K562 (cell line): Measurements from ENCODE around the gene SPRYD3. TPM values are rescaled to one million over a fixed set of nuclear protein-coding genes. Genes with fewer than 3 reads are reported as not detected.
A peak's percentile ranks its signal among the peaks of the same experiment; 100 is the strongest.

Experiments
- CBX3 ChIP-seq, 2 experiments: IDR thresholded peaks; 1 replicate in 1 of 2; 2 replicates in 1 of 2; pipeline ENCODE4 v1.6.1; 2012; ENCODE audit warnings: inconsistent platforms in 2 of 2, low read length in 2 of 2, borderline replicate concordance in 1 of 2, control low read depth in 1 of 2
- CHD2 ChIP-seq: IDR thresholded peaks from 2 replicates; pipeline ENCODE4 v1.6.1; 2011; ENCODE audit warnings: low read depth, low read length
- E2F3 ChIP-seq: fragments of 250-450 bp; sonication (Bioruptor Pico); IDR thresholded peaks from 2 replicates; pipeline ENCODE4 v1.4.0; 2020; ENCODE audit warnings: mild to moderate bottlenecking
- L3MBTL2 ChIP-seq: fragments of 450-650 bp; IDR thresholded peaks from 2 replicates; pipeline ENCODE4 v1.6.1; 2016; ENCODE audit warnings: mild to moderate bottlenecking, moderate library complexity
- NR2C2 ChIP-seq, 2 experiments: fragments of 200-800 bp in 1 of 2; sonication (Bioruptor generic) in 1 of 2; sonication (generic) in 1 of 2; formaldehyde crosslinking in 1 of 2; IDR thresholded peaks; 2 replicates each; pipeline versions ENCODE4 v1.6.1 to v1.8.0; 2016 to 2022; ENCODE audit warnings: mild to moderate bottlenecking in 1 of 2, missing compliant biosample characterization in 1 of 2, missing genetic modification characterization in 1 of 2, missing genetic modification reagents in 1 of 2
- NRF1 ChIP-seq, 2 experiments: fragments of 450-650 bp; IDR thresholded peaks in 1 of 2; conservative IDR thresholded peaks in 1 of 2; 2 replicates each; pipeline ENCODE4 v1.6.1; 2014; ENCODE audit warnings: mild to moderate bottlenecking in 2 of 2
- RBBP5 ChIP-seq: fragments of 200-600 bp; sonication (generic); IDR thresholded peaks from 2 replicates; pipeline ENCODE4 v1.6.1; 2012; ENCODE audit warnings: borderline replicate concordance, mild to moderate bottlenecking, low read length, control low read depth, inconsistent platforms; ENCODE audit not compliant: insufficient read depth, poor library complexity, severe bottlenecking
- RBFOX2 ChIP-seq: fragments of 200-400 bp; formaldehyde crosslinking; IDR thresholded peaks from 2 replicates; pipeline ENCODE4 v1.6.1; 2017; ENCODE audit warnings: low read depth, mild to moderate bottlenecking, low read length, moderate library complexity
- SNIP1 ChIP-seq: fragments of 450-650 bp; IDR thresholded peaks from 2 replicates; pipeline ENCODE4 v1.7.1; 2017; ENCODE audit warnings: low read depth, mild to moderate bottlenecking
- TAF15 ChIP-seq: fragments of 200-400 bp; formaldehyde crosslinking; IDR thresholded peaks from 2 replicates; pipeline ENCODE4 v1.6.1; 2017; ENCODE audit warnings: mild to moderate bottlenecking, low read depth, low read length, moderate library complexity
- USF1 ChIP-seq: sonication (generic); formaldehyde crosslinking; IDR thresholded peaks from 2 replicates; pipeline ENCODE4 v1.9.0; 2022; ENCODE audit warnings: mild to moderate bottlenecking, missing genetic modification reagents
- ZFP36 ChIP-seq: fragments of 150-350 bp; IDR thresholded peaks from 2 replicates; pipeline ENCODE4 v1.6.1; 2018; ENCODE audit warnings: low read length, low read depth; ENCODE audit not compliant: partially characterized antibody
- ZNF197 ChIP-seq: fragments of 200-800 bp; sonication (Bioruptor generic); IDR thresholded peaks from 2 replicates; pipeline ENCODE4 v1.6.1; 2016; ENCODE audit warnings: low read depth, missing genetic modification characterization, missing compliant biosample characterization
- polyA plus RNA-seq, 8 experiments: library from polyadenylated mRNA; depleted of rRNA in 4 of 8; stranded (reverse) in 5 of 8; unstranded in 3 of 8; fragments of >200 nt; fragmentation: Nextera tagmentation in 2 of 8; fragmentation: Illumina TruSeq in 1 of 8; extraction: Ambion mirVana in 2 of 8; extraction: Trizol in 1 of 8; gene quantifications; 2 replicates each; pipeline versions ENCODE4 v1.2.1 to v1.2.3, GENCODE V29; 2011 to 2014; ENCODE audit warnings: inconsistent platforms in 1 of 8, missing spikeins in 1 of 8
- total RNA-seq, 7 experiments: library from RNA; depleted of rRNA in 6 of 7; stranded (reverse); fragments of >200 nt in 6 of 7; fragmentation: Illumina TruSeq in 2 of 7; extraction: Trizol in 2 of 7; gene quantifications; 2 replicates each; pipeline versions ENCODE4 v1.2.1 to v1.2.3, GENCODE V29; 2011 to 2021; ENCODE audit warnings: low replicate concordance in 1 of 7
- TF ChIP-seq, protein P1 (sequence below): fragments of 250-450 bp; sonication (Bioruptor Pico); IDR thresholded peaks from 2 replicates; pipeline ENCODE4 v1.4.0; 2020
- TF ChIP-seq, protein P2 (sequence below): sonication (generic); formaldehyde crosslinking; IDR thresholded peaks from 2 replicates; pipeline ENCODE4 v1.8.0; 2022; ENCODE audit warnings: mild to moderate bottlenecking, missing genetic modification reagents

The SPRYD3 gene
- total and polyA plus RNA-seq, 9 of the 15 experiments (the other 6 are each of a cell fraction or from before 2014, with no cell fraction given), result 1.5 to 13.6 (median 7.6) TPM

DNA sequence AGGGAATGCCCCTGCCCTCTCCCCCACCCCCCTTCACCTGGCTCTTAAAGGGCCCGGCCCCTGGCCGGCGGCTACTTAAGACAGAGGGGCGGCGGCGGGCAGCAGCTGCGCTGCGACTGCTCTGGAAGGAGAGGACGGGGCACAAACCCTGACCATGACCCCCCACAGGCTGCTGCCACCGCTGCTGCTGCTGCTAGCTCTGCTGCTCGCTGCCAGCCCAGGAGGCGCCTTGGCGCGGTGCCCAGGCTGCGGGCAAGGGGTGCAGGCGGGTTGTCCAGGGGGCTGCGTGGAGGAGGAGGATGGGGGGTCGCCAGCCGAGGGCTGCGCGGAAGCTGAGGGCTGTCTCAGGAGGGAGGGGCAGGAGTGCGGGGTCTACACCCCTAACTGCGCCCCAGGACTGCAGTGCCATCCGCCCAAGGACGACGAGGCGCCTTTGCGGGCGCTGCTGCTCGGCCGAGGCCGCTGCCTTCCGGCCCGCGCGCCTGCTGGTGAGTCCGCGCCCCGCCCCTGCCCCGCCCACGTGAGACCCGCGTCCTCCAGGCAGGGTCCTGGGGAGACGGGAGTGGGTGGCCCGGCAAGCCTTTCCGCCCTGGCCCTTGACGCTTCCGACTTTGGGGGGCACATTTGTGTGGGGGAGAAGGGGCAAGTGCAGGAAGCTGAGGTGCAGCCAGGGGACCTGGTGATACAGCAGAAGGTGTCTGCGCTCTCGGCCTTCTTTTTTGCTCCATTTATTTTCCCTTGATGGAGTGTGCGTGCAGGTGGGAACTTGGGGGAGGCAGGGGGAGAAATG, 18.6 kb upstream of the SPRYD3 start, which contains the start of gene IGFBP6 (continued):
- TF ChIP-seq, protein P1, sequence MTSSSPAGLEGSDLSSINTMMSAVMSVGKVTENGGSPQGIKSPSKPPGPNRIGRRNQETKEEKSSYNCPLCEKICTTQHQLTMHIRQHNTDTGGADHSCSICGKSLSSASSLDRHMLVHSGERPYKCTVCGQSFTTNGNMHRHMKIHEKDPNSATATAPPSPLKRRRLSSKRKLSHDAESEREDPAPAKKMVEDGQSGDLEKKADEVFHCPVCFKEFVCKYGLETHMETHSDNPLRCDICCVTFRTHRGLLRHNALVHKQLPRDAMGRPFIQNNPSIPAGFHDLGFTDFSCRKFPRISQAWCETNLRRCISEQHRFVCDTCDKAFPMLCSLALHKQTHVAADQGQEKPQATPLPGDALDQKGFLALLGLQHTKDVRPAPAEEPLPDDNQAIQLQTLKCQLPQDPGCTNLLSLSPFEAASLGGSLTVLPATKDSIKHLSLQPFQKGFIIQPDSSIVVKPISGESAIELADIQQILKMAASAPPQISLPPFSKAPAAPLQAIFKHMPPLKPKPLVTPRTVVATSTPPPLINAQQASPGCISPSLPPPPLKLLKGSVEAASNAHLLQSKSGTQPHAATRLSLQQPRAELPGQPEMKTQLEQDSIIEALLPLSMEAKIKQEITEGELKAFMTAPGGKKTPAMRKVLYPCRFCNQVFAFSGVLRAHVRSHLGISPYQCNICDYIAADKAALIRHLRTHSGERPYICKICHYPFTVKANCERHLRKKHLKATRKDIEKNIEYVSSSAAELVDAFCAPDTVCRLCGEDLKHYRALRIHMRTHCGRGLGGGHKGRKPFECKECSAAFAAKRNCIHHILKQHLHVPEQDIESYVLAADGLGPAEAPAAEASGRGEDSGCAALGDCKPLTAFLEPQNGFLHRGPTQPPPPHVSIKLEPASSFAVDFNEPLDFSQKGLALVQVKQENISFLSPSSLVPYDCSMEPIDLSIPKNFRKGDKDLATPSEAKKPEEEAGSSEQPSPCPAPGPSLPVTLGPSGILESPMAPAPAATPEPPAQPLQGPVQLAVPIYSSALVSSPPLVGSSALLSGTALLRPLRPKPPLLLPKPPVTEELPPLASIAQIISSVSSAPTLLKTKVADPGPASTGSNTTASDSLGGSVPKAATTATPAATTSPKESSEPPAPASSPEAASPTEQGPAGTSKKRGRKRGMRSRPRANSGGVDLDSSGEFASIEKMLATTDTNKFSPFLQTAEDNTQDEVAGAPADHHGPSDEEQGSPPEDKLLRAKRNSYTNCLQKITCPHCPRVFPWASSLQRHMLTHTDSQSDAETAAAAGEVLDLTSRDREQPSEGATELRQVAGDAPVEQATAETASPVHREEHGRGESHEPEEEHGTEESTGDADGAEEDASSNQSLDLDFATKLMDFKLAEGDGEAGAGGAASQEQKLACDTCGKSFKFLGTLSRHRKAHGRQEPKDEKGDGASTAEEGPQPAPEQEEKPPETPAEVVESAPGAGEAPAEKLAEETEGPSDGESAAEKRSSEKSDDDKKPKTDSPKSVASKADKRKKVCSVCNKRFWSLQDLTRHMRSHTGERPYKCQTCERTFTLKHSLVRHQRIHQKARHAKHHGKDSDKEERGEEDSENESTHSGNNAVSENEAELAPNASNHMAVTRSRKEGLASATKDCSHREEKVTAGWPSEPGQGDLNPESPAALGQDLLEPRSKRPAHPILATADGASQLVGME (CRISPR knock-in tag), result no peak
- TF ChIP-seq ZFP36 (peak; percentile 17), ZNF197 (CRISPR knock-in tag) (no peak), L3MBTL2 (peak; percentile 58; the same call in 1 of the 2 replicates), NR2C2 (CRISPR knock-in tag; IDR thresholded peaks at IDR 0.05) (peak; percentile 50; the same call in 1 of the 2 replicates), NR2C2 (tag; IDR thresholded peaks at IDR 0.05) (no peak), CBX3 (IDR thresholded peaks at IDR 0.05; ENCODE audit: borderline replicate concordance in 1 of 2, low read length in 2 of 2) (peak in 1 of 2 experiments; percentile 4; a peak in 1 of 3 replicates), TAF15 (no peak), RBBP5 (peak; percentile 44), RBFOX2 (peak; percentile 75), CHD2 (no peak), NRF1 (conservative IDR thresholded peaks at IDR 0.05 in 1 of 2, IDR thresholded peaks at IDR 0.05 in 1 of 2) (peak; percentile 33 to 41; a peak in 3 of 4 replicates), SNIP1 (no peak), E2F3 (CRISPR knock-in tag) (0 out of 2 replicates have a peak, but pooled peaks have one; percentile 36), USF1 (CRISPR knock-in tag) (peak; percentile 50; the same call in 1 of the 2 replicates)
- TF ChIP-seq, protein P2, sequence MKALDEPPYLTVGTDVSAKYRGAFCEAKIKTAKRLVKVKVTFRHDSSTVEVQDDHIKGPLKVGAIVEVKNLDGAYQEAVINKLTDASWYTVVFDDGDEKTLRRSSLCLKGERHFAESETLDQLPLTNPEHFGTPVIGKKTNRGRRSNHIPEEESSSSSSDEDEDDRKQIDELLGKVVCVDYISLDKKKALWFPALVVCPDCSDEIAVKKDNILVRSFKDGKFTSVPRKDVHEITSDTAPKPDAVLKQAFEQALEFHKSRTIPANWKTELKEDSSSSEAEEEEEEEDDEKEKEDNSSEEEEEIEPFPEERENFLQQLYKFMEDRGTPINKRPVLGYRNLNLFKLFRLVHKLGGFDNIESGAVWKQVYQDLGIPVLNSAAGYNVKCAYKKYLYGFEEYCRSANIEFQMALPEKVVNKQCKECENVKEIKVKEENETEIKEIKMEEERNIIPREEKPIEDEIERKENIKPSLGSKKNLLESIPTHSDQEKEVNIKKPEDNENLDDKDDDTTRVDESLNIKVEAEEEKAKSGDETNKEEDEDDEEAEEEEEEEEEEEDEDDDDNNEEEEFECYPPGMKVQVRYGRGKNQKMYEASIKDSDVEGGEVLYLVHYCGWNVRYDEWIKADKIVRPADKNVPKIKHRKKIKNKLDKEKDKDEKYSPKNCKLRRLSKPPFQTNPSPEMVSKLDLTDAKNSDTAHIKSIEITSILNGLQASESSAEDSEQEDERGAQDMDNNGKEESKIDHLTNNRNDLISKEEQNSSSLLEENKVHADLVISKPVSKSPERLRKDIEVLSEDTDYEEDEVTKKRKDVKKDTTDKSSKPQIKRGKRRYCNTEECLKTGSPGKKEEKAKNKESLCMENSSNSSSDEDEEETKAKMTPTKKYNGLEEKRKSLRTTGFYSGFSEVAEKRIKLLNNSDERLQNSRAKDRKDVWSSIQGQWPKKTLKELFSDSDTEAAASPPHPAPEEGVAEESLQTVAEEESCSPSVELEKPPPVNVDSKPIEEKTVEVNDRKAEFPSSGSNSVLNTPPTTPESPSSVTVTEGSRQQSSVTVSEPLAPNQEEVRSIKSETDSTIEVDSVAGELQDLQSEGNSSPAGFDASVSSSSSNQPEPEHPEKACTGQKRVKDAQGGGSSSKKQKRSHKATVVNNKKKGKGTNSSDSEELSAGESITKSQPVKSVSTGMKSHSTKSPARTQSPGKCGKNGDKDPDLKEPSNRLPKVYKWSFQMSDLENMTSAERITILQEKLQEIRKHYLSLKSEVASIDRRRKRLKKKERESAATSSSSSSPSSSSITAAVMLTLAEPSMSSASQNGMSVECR (CRISPR knock-in tag), result peak; percentile 48; the same call in 1 of the 2 replicates
